Gastrocnemius medialis (tissue), 4 donors: ENCODE measurements around the gene THOP1.

Source experiments
- POLR2A ChIP-seq, 2 donors: fragments of 450-650 bp; IDR thresholded peaks; one replicate each; pipeline ENCODE4 v1.6.1; 2017; ENCODE audit warnings: antibody characterized with exemption in 2 of 2, mild to moderate bottlenecking in 2 of 2, moderate library complexity in 2 of 2
- TF ChIP-seq, protein P1 (sequence below), 5 experiments: fragments of 450-650 bp in 3 of 5; fragments of 200-600 bp in 2 of 5; sonication (generic) in 2 of 5; IDR thresholded peaks in 4 of 5; conservative IDR thresholded peaks in 1 of 5; 1 replicate in 4 of 5; 2 replicates in 1 of 5; pipeline ENCODE4 v1.5.1; 2016 to 2019; ENCODE audit warnings: antibody characterized with exemption in 5 of 5, mild to moderate bottlenecking in 3 of 5, moderate library complexity in 3 of 5

DNA sequence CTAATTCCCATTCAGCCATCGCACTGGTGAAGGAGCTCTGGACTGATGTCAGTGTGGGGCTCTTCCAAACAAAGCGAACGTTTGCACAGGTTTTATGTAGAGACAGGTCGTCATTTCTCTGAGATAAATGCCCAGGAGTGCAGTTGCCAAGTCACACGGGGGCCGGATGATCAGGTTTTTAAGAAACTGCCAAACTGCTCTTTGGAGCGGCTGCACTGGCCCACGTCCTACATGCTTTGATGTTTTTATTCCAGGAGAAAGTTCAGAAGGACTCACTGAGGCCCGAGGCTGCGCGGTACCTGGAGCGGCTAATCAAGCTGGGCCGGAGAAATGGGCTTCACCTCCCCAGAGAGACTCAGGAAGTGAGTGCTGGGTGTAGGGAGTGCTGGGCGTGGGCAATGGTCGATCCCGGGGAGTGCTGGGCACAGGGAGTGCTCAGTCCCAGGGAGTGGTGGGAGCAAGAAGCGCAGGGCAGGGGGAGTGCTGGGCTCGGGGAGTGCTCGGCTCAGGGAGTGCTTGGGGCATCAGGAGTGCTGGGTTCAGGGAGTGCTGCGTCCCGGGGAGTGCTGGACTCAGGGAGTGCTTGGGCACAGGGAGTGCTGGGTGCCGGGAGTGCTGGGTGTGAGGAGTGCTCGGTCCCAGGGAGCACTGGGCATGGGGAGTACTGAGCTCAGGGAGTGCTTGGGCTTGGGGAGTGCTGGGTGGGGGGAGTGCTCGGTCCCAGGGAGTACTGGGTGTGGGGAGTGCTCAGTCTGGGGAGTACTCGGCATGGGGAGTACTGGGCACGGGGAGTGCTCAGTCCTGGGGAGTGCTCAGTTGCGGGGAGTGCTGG, 10.7 kb downstream of the THOP1 start:
- TF ChIP-seq, protein P1, sequence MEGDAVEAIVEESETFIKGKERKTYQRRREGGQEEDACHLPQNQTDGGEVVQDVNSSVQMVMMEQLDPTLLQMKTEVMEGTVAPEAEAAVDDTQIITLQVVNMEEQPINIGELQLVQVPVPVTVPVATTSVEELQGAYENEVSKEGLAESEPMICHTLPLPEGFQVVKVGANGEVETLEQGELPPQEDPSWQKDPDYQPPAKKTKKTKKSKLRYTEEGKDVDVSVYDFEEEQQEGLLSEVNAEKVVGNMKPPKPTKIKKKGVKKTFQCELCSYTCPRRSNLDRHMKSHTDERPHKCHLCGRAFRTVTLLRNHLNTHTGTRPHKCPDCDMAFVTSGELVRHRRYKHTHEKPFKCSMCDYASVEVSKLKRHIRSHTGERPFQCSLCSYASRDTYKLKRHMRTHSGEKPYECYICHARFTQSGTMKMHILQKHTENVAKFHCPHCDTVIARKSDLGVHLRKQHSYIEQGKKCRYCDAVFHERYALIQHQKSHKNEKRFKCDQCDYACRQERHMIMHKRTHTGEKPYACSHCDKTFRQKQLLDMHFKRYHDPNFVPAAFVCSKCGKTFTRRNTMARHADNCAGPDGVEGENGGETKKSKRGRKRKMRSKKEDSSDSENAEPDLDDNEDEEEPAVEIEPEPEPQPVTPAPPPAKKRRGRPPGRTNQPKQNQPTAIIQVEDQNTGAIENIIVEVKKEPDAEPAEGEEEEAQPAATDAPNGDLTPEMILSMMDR (IDR thresholded peaks at IDR 0.05 in 4 of 5, conservative IDR thresholded peaks at IDR 0.05 in 1 of 5), result no peak
- TF ChIP-seq POLR2A (IDR thresholded peaks at IDR 0.05), result no peak
